ENCODE measurements around the gene ZNF275. TPM values are rescaled to one million over a fixed set of nuclear protein-coding genes. Genes with fewer than 3 reads are reported as not detected.

ZNF275 gene
- total RNA-seq, 1 experiment from 2014 or later: 9.8 TPM

DNA sequence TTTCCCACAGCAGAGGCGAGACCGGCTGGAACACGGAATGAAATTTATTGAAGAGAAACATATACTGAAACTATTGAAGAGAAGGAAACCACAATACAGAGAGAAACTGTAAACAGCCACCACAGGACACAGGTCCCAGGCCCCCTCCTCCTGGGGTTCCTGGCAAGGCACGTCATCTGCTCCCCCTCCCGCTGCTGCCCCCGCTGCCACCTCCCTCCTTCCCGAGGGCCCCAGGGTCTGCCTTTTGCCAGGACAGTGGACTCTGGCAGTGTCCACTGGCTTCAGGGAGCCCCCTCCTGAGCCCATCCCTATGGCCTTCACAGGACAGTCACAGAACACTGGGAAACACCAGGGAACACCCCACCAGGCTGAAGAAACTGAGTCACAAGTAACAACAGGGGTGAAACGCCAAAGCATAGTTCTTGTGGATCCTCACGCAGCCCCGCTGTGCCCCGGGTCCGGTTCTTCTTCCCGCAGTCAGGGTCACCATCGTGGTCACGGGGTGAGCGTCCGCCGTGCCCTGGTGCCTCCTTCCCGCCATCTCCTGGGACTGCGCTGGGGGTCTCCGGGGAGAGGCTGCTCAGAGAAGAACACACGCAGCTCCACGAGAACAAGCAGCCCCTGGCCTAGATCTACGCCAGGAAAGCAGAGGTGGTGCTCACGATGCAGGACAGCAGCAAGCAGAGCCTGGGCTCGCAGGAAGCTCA is 61.8 kb downstream of the ZNF275 start:
- Histone ChIP-seq H3K27ac (ENCODE audit: low read depth, low read length) (no peak overlapping the region), H3K4me2 (ENCODE audit: low read length) (no peak overlapping the region), H3K36me3 (ENCODE audit: control insufficient read depth in 1 of 2, insufficient read depth in 2 of 2, low read length in 2 of 2) (no peaks in the 10 kb centered on the region), H3K4me1 (ENCODE audit: control insufficient read depth in 1 of 2, insufficient read depth in 2 of 2, low read length in 2 of 2) (no peaks in the 10 kb centered on the region), H3K9me3 (ENCODE audit: control insufficient read depth in 1 of 2, insufficient read depth in 1 of 2, low read depth in 1 of 2, low read length in 2 of 2) (no peaks in the 10 kb centered on the region), H3K27me3 (ENCODE audit: insufficient read depth, low read length) (no peaks in the 10 kb centered on the region), H3K9ac (ENCODE audit: low read length) (no peak overlapping the region), H4K20me1 (ENCODE audit: insufficient read depth) (no peaks in the 10 kb centered on the region), H3K4me3 (replicated peaks in 1 of 2; ENCODE audit: low read depth in 1 of 2, low read length in 2 of 2) (no peak overlapping the region), H3K9me2 (ENCODE audit: insufficient read depth) (no peaks in the 10 kb centered on the region), H2AFZ (ENCODE audit: low read depth, low read length, poor library complexity, severe bottlenecking) (no peak overlapping the region), H3K79me2 (ENCODE audit: insufficient read depth, low read length) (no peaks in the 10 kb centered on the region)
- DNase-seq (ENCODE audit: low read depth, low spot score) (no peak), ATAC-seq (no peak)
- TF ChIP-seq RAD21 (IDR thresholded peaks at IDR 0.05; ENCODE audit: low read depth): no peak
- TF ChIP-seq, protein P1, sequence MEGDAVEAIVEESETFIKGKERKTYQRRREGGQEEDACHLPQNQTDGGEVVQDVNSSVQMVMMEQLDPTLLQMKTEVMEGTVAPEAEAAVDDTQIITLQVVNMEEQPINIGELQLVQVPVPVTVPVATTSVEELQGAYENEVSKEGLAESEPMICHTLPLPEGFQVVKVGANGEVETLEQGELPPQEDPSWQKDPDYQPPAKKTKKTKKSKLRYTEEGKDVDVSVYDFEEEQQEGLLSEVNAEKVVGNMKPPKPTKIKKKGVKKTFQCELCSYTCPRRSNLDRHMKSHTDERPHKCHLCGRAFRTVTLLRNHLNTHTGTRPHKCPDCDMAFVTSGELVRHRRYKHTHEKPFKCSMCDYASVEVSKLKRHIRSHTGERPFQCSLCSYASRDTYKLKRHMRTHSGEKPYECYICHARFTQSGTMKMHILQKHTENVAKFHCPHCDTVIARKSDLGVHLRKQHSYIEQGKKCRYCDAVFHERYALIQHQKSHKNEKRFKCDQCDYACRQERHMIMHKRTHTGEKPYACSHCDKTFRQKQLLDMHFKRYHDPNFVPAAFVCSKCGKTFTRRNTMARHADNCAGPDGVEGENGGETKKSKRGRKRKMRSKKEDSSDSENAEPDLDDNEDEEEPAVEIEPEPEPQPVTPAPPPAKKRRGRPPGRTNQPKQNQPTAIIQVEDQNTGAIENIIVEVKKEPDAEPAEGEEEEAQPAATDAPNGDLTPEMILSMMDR (IDR thresholded peaks at IDR 0.05 in 2 of 3, conservative IDR thresholded peaks at IDR 0.05 in 1 of 3; ENCODE audit: borderline replicate concordance in 1 of 3, insufficient read depth in 1 of 3, low read depth in 2 of 3, low read length in 2 of 3): no peak
- intact Hi-C loops (cut with micrococcal nuclease): no loop called here
- BruUV-seq (replicated peaks): no TSS peak
- ChIA-PET POLR2A (no interaction called here), RAD21 (ENCODE audit: low non-redundant PET in 1 of 2, low total read pairs in 2 of 2, uncharacterized antibody in 2 of 2, unreplicated experiment in 2 of 2) (no interaction called here), CTCF (no interaction called here)

DNA sequence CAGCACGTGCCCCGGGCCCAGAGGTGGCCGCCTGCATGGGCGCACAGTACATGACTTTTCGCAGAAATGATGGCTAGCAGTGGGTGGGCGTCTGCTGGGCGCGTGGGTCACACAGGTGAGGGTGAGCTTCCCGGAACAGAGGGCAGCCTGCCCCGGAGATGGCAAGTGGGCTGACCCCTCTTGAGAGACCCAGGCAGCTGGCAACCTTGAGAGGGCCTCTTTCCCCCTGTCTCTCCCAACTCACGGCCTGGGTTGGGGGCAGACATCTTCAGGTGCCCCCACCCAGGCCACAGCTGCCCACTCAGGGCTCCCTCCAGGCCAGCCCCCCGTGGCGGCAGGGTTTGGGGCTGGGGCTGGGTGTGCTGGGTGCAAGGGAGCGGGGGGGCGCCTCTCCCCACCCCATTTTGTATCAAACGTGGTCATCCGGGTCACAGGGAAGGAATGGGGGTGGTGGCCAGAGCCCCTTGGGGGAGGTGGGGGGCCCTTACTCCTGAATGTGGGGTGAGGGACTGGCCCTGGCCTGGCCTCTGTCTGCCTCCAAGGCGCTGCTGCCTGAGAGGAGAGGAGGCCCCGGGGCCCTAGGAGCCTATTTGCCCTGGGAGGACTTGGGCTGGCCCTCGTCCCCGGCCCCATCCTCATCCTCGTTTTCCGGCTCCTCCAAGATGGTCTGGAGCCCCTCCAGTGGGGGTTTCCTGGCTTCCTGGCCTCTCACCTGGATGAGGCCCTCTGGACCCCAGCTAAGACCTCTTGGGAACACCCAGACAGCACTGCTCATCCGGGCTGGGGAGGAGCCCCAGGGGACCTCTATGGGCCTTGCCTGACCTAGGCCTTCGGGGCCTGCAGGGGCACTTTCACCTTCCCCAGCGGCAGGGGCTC is 62.6 kb downstream of the ZNF275 start:
- RAD21 ChIA-PET (ENCODE audit: low non-redundant PET in 1 of 2, low total read pairs in 2 of 2, uncharacterized antibody in 2 of 2, unreplicated experiment in 2 of 2): no interaction called here
- intact Hi-C loops (cut with micrococcal nuclease): no loop called here
- no peak for TF ChIP-seq EZH2phosphoT487 (IDR thresholded peaks at IDR 0.05; ENCODE audit: borderline replicate concordance)
- no peak for TF ChIP-seq POLR2AphosphoS5 (IDR thresholded peaks at IDR 0.05; ENCODE audit: low read depth, low read length)
- TF ChIP-seq, protein P2, sequence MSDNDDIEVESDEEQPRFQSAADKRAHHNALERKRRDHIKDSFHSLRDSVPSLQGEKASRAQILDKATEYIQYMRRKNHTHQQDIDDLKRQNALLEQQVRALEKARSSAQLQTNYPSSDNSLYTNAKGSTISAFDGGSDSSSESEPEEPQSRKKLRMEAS (IDR thresholded peaks at IDR 0.05): no peak
- no peak for TF ChIP-seq FOSL1 (IDR thresholded peaks at IDR 0.05; ENCODE audit: low read depth)
- no peak for TF ChIP-seq CBX3 (IDR thresholded peaks at IDR 0.05; ENCODE audit: low read depth)
- no peak for TF ChIP-seq SP1 (IDR thresholded peaks at IDR 0.05; ENCODE audit: low read depth)
- TF ChIP-seq RAD21 (IDR thresholded peaks at IDR 0.05; ENCODE audit: low read depth): no peak
- no peak for TF ChIP-seq TCF7L2 (IDR thresholded peaks at IDR 0.05; ENCODE audit: borderline replicate concordance, extremely low read depth, insufficient read depth, insufficient read length)
- TF ChIP-seq ELF1 (IDR thresholded peaks at IDR 0.05; ENCODE audit: borderline replicate concordance, low read depth): no peak
- TF ChIP-seq ZNF274 (IDR thresholded peaks at IDR 0.05; ENCODE audit: low read depth, low read length): no peak
- no peak for TF ChIP-seq SRF (IDR thresholded peaks at IDR 0.05; ENCODE audit: low read depth)
- no peak for TF ChIP-seq YY1 (IDR thresholded peaks at IDR 0.05; ENCODE audit: extremely low read depth, insufficient replicate concordance, low read depth, low read length)
- TF ChIP-seq EGR1 (IDR thresholded peaks at IDR 0.05; ENCODE audit: low read depth): no peak

More for the DNA sequence above, 62.6 kb downstream of the ZNF275 start:
- H3K9me2 ChIP-seq (ENCODE audit: insufficient read depth): no peaks in the 10 kb centered on the region
- H3K4me2 ChIP-seq (ENCODE audit: low read length): no peak overlapping the region
- no peaks in the 10 kb centered on the region for H3K36me3 ChIP-seq (ENCODE audit: control insufficient read depth in 1 of 2, insufficient read depth in 2 of 2, low read length in 2 of 2)
- no peak for ATAC-seq
- no peak overlapping the region for H3K27ac ChIP-seq (ENCODE audit: low read depth, low read length)
- POLR2A ChIA-PET: no interaction called here
- H4K20me1 ChIP-seq (ENCODE audit: insufficient read depth): no peaks in the 10 kb centered on the region
- H3K79me2 ChIP-seq (ENCODE audit: insufficient read depth, low read length): no peaks in the 10 kb centered on the region
- no peak overlapping the region for H2AFZ ChIP-seq (ENCODE audit: low read depth, low read length, poor library complexity, severe bottlenecking)
- DNase-seq (ENCODE audit: low read depth, low spot score): no peak
- H3K27me3 ChIP-seq (ENCODE audit: insufficient read depth, low read length): no peaks in the 10 kb centered on the region
- H3K9ac ChIP-seq (ENCODE audit: low read length): no peak overlapping the region
- CTCF ChIA-PET: no interaction called here
- no peaks in the 10 kb centered on the region for H3K9me3 ChIP-seq (ENCODE audit: control insufficient read depth in 1 of 2, insufficient read depth in 1 of 2, low read depth in 1 of 2, low read length in 2 of 2)
- no peak overlapping the region for H3K4me3 ChIP-seq (replicated peaks in 1 of 2; ENCODE audit: low read depth in 1 of 2, low read length in 2 of 2)
- BruUV-seq (replicated peaks): no TSS peak
- H3K4me1 ChIP-seq (ENCODE audit: control insufficient read depth in 1 of 2, insufficient read depth in 2 of 2, low read length in 2 of 2): no peaks in the 10 kb centered on the region

Data from HCT116 (cell line).